Left lung (tissue), 14 donors: Measurements from ENCODE around the gene SLC35A3. TPM values are rescaled to one million over a fixed set of nuclear protein-coding genes. Genes with fewer than 3 reads are reported as not detected.
A peak's percentile ranks its signal among the peaks of the same experiment; 100 is the strongest.

Source experiments
- ATAC-seq: fragments of 200-7000 bp; cut with Tn5 transposase; one replicate; pipeline ENCODE4 v1.9.1; 2020; ENCODE audit warnings: moderate library complexity
- DNase-seq, 4 donors: peaks; one replicate each; pipeline ENCODE4 v3.0.0-alpha.2; 2013 to 2020
- H3K27ac ChIP-seq, 2 donors: fragments of 200-600 bp; sonication (generic) in 1 of 2; one replicate each; pipeline versions ENCODE4 v1.5.0 to v1.8.0; 2020 to 2021
- H3K27me3 ChIP-seq, 2 donors: fragments of 200-600 bp; sonication (generic) in 1 of 2; one replicate each; pipeline versions ENCODE4 v1.5.0 to v1.8.0; 2020 to 2021
- H3K36me3 ChIP-seq, 2 donors: fragments of 200-600 bp; sonication (generic) in 1 of 2; one replicate each; pipeline versions ENCODE4 v1.5.0 to v1.8.0; 2020 to 2021
- H3K4me1 ChIP-seq, 2 donors: fragments of 200-600 bp; one replicate each; pipeline ENCODE4 v1.8.0; 2021
- H3K4me3 ChIP-seq, 2 donors: fragments of 200-600 bp; sonication (generic) in 1 of 2; one replicate each; pipeline versions ENCODE4 v1.5.0 to v1.8.0; 2020 to 2021; ENCODE audit warnings: mild to moderate bottlenecking in 1 of 2
- H3K9me3 ChIP-seq, 2 donors: fragments of 200-600 bp; sonication (generic) in 1 of 2; one replicate each; pipeline versions ENCODE4 v1.5.0 to v1.8.0; 2020 to 2021
- intact Hi-C, 2 donors: fragments of 100-400 bp; cut with DNase I; formaldehyde crosslinking; loops; one replicate each; pipeline versions ENCODE4 v1.11.2 to v1.14.2; 2022
- long read RNA-seq, 12 donors: library from polyadenylated mRNA in 2 of 12; unstranded in 2 of 12; transcript quantifications; one replicate each; pipeline ENCODE4 v2.0.0 and lab custom pipeline, GENCODE V29; 2019 to 2026
- polyA plus RNA-seq, 6 donors: library from polyadenylated mRNA; unstranded; fragments of 120-200 nt; gene quantifications; one replicate each; pipeline ENCODE4 v1.2.1, GENCODE V29; 2013; ENCODE audit not compliant: insufficient read length in 6 of 6
- total RNA-seq, 2 donors: library from RNA; stranded (reverse); fragmentation: NEBNext Ultra II Directional; extraction: Animal tissue kit (Norgen Biotek cat#: 25700); gene quantifications; one replicate each; pipeline ENCODE4 v1.2.1, GENCODE V29; 2021
- TF ChIP-seq, protein P1 (sequence below), 2 donors: fragments of 200-600 bp; sonication (generic) in 1 of 2; IDR thresholded peaks; one replicate each; pipeline versions ENCODE4 v1.5.0 to v1.8.0; 2021; ENCODE audit warnings: antibody characterized with exemption in 2 of 2
- donor health status: DM: no; HTN: yes; CAD: no.
- donor health status: DM: no; HTN: no; CAD: no.

SLC35A3 gene
- 10 to 100 TPM; 32.1 to 43.1 TPM for total RNA-seq
- polyA plus RNA-seq, result 10 to 100 TPM; 26.4 to 35.0 (median 30.0) TPM
- long read RNA-seq, donor 1, full-length matches to known transcripts, result 8 of 16 reads
- long read RNA-seq, donor 1, partial matches to known transcripts, result 8 of 16 reads
- long read RNA-seq, donor 1, other reads (novel, unspliced or antisense), result 0 of 16 reads
- long read RNA-seq, donor 2, partial matches to known transcripts, result 5 of 7 reads
- long read RNA-seq, donor 2, other reads (novel, unspliced or antisense), result 0 of 7 reads
- long read RNA-seq, donor 3, full-length matches to known transcripts, result 2 of 2 reads
- long read RNA-seq, donor 3, partial matches to known transcripts, result 0 of 2 reads
- long read RNA-seq, donor 3, other reads (novel, unspliced or antisense), result 0 of 2 reads
- long read RNA-seq, donor 4, full-length matches to known transcripts, result 2 of 4 reads
- long read RNA-seq, donor 4, partial matches to known transcripts, result 0 of 4 reads
- long read RNA-seq, donor 4, other reads (novel, unspliced or antisense), result 2 of 4 reads
- long read RNA-seq, donor 5, full-length matches to known transcripts, result 6 of 6 reads
- long read RNA-seq, donor 5, partial matches to known transcripts, result 0 of 6 reads
- long read RNA-seq, donor 5, other reads (novel, unspliced or antisense), result 0 of 6 reads
- long read RNA-seq, donor 6, full-length matches to known transcripts, result 4 of 4 reads
- long read RNA-seq, donor 6, partial matches to known transcripts, result 0 of 4 reads
- long read RNA-seq, donor 6, other reads (novel, unspliced or antisense), result 0 of 4 reads
- long read RNA-seq, donor 7, full-length matches to known transcripts, result 5 of 5 reads
- long read RNA-seq, donor 7, partial matches to known transcripts, result 0 of 5 reads
- long read RNA-seq, donor 7, other reads (novel, unspliced or antisense), result 0 of 5 reads
- long read RNA-seq, donor 8, full-length matches to known transcripts, result 4 of 10 reads
- long read RNA-seq, donor 8, partial matches to known transcripts, result 6 of 10 reads
- long read RNA-seq, donor 8, other reads (novel, unspliced or antisense), result 0 of 10 reads
- long read RNA-seq, donor 9, result 0 reads
- long read RNA-seq, donor 10, partial matches to known transcripts, result 2 of 2 reads
- long read RNA-seq, donor 10, other reads (novel, unspliced or antisense), result 0 of 2 reads
- long read RNA-seq, donor 11, full-length matches to known transcripts, result 13 of 13 reads
- long read RNA-seq, donor 11, partial matches to known transcripts, result 0 of 13 reads
- long read RNA-seq, donor 11, other reads (novel, unspliced or antisense), result 0 of 13 reads
- long read RNA-seq, donor 12, full-length matches to known transcripts, result 6 of 6 reads
- long read RNA-seq, donor 12, partial matches to known transcripts, result 0 of 6 reads
- long read RNA-seq, donor 12, other reads (novel, unspliced or antisense), result 0 of 6 reads

DNA sequence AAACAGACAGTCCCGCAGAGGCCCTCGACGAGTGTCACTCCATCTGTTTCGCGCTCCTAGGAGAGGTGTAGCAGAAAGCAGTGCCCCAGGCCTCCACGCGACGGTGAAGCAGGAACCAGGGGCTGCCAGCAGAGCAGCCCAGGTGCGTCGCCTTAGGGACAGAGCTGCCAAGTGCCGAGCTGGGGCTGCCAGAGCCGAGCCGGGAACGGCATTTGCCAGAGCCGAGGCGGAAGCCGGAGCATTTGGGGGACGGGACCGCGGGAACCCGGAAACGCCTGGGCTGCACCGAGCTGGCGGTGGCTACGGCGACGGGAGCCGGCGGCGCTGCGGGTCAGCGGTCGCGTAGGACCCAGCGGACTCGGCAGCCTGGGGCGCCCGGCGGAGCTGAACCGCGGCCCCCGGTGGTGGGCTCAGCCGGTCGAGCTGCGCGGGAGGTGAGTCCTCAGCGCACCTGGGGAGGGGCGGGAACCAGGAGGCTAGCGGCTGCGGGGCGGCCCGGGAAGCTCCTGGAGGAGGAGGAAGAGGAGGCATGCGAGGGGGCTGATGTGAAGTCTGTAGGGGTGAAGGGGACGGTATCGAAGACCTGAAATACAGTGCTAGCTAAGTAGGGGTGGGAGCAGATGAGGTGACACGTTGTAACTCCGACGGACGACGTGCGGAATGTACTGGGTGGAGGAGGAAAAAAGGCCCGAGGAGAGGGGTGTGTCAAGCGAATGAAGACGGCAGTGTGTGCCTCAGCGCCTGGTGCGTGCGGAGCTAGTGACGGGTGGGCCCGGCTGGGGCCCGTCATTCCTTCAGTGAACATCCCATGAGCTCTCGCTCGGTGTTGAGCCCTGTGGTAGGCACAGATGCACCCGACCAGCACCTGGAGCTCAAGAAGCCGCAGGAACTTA lies at the start of gene SLC35A3:
TSS of gene SLC35A3 (plus strand) at position 268 of the 893 bp plus-strand sequence. CDS start 23,559 bp downstream, outside the sequence.
- DNase-seq (peak; percentile 68 to 96 (median 81)), ATAC-seq (peak; percentile 93)
- Histone ChIP-seq H3K36me3 (no peaks in the 10 kb centered on the region), H3K27ac (peak within 1 kb of the TSS; percentile 68 to 84), H3K27me3 (no peaks in the 10 kb centered on the region), H3K9me3 (no peaks in the 10 kb centered on the region), H3K4me1 (peaks cover 9 to 31% of the 10 kb centered on the region in 2 donors), H3K4me3 (peak within 1 kb of the TSS; percentile 73 to 83)
- intact Hi-C loops, result no loop called here
- TF ChIP-seq, protein P1, sequence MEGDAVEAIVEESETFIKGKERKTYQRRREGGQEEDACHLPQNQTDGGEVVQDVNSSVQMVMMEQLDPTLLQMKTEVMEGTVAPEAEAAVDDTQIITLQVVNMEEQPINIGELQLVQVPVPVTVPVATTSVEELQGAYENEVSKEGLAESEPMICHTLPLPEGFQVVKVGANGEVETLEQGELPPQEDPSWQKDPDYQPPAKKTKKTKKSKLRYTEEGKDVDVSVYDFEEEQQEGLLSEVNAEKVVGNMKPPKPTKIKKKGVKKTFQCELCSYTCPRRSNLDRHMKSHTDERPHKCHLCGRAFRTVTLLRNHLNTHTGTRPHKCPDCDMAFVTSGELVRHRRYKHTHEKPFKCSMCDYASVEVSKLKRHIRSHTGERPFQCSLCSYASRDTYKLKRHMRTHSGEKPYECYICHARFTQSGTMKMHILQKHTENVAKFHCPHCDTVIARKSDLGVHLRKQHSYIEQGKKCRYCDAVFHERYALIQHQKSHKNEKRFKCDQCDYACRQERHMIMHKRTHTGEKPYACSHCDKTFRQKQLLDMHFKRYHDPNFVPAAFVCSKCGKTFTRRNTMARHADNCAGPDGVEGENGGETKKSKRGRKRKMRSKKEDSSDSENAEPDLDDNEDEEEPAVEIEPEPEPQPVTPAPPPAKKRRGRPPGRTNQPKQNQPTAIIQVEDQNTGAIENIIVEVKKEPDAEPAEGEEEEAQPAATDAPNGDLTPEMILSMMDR (IDR thresholded peaks at IDR 0.05), result no peak

DNA sequence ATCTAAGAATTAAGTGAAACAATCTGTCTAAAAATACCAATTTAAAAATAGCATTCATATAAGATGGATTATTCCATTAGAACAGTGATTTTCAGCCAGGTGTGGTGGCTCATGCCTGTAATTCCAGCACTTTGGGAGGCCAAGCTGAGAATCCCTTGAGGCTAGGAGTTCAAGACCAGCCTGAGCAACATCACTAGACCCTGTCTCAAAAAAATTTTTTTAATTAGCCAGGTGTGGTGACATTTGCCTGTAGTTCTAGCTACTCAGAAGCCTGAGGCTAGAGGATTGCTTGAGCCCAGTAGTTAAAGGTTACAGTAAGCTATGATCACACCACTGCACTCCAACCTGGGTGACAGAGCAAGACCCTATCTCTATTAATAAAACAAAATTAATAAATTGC lies 35.0 kb upstream of the SLC35A3 start:
- Histone ChIP-seq H3K9me3 (no peaks in the 10 kb centered on the region), H3K4me3 (no peak overlapping the region), H3K27ac (no peak overlapping the region), H3K4me1 (no peaks in the 10 kb centered on the region), H3K36me3 (no peaks in the 10 kb centered on the region), H3K27me3 (no peaks in the 10 kb centered on the region)
- ATAC-seq (no peak), DNase-seq (no peak)
- intact Hi-C loops, result no loop called here
- TF ChIP-seq, protein P1 (IDR thresholded peaks at IDR 0.05), result no peak

DNA sequence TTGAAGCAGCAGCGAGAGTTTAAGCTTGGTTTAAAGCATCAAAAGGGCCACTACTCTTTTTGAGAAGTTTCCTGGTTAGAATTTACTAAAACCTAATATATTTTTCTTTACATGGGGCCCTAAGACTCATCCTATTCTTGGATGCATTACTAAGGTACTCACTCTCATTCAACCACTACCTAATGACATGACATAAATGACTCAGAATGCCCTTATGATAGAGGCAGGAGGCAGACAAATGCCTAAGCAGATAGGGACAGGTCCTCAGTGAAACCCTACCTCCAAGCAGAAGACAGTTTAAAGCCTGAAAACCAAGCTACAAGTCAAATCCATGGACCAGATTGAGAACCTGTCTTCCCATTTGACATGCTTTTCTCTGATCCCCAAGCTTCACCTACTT lies 34.3 kb upstream of the SLC35A3 start:
- H3K9me3 ChIP-seq, result no peaks in the 10 kb centered on the region
- H3K27me3 ChIP-seq, result no peaks in the 10 kb centered on the region
- ATAC-seq (no peak), DNase-seq (no peak)
- no peaks in the 10 kb centered on the region for H3K4me1 ChIP-seq
- TF ChIP-seq, protein P1 (IDR thresholded peaks at IDR 0.05), result no peak
- H3K27ac ChIP-seq, result no peak overlapping the region
- no peak overlapping the region for H3K4me3 ChIP-seq
- intact Hi-C loops, result no loop called here
- H3K36me3 ChIP-seq, result no peaks in the 10 kb centered on the region

DNA sequence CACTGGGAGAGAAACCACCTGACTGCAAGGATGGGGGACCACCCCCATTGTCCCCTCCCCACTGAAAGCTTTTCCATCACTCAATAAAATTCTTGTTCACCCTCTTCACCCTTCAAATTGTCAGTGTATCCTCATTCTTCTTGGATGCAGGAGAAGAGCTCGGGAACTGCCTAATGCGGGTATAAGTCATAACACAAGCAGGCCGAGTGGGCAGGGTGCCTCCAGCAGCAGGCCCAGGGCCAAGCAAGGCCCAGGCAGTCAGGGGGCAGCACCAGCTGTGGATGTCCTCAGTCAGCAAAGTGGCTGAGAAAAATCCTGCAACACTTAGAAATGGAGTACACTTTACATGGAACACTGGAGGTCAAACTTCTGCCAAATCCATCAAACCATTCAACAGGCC lies 33.7 kb upstream of the SLC35A3 start:
- no peaks in the 10 kb centered on the region for H3K9me3 ChIP-seq
- TF ChIP-seq, protein P1 (IDR thresholded peaks at IDR 0.05), result no peak
- no peaks in the 10 kb centered on the region for H3K36me3 ChIP-seq
- no peaks in the 10 kb centered on the region for H3K27me3 ChIP-seq
- no peak overlapping the region for H3K4me3 ChIP-seq
- intact Hi-C loops, result no loop called here
- no peaks in the 10 kb centered on the region for H3K4me1 ChIP-seq
- ATAC-seq, result no peak
- no peak for DNase-seq
- H3K27ac ChIP-seq, result no peak overlapping the region
